ENCODE results near the gene VAV1. TPM values are rescaled to one million over a fixed set of nuclear protein-coding genes. Genes with fewer than 3 reads are reported as not detected.

Gene VAV1
- total and polyA plus RNA-seq, 2 of the 8 experiments (the other 6 are each of a cell fraction or from before 2014, with no cell fraction given): 0.21 to 0.22 TPM

- peaks cover 0 to 5% (median 0%) of the 10 kb centered on the region in 4 experiments; a peak in 1 of 8 replicates for H3K36me3 ChIP-seq (ENCODE audit: control insufficient read depth in 2 of 4, insufficient read depth in 4 of 4, low read length in 3 of 4)
- no peak for FAIRE-seq
- peaks cover 3% of the 10 kb centered on the region; the same call in 1 of the 2 replicates for H3K23me2 ChIP-seq (ENCODE audit: low read depth, low read length)
- no peak overlapping the region for H2AFZ ChIP-seq (ENCODE audit: low read length)
- no peaks in the 10 kb centered on the region for H3K79me2 ChIP-seq (ENCODE audit: control insufficient read depth in 1 of 2, insufficient read depth in 2 of 2, low read length in 2 of 2)
- H3K4me3 ChIP-seq (ENCODE audit: extremely low read depth in 1 of 4, insufficient read depth in 2 of 4, low read depth in 3 of 4, low read length in 4 of 4): no peak overlapping the region
- no peak overlapping the region for H2BK15ac ChIP-seq (ENCODE audit: low read length)
- ChIA-PET CTCF (ENCODE audit: partially characterized antibody) (interaction anchor here (0.6 to 3.3 kb wide), 15 partner anchors 8 to 655 kb away, joined by 3 to 9 read pairs (median 4); no protein-coding TSS in a partner anchor), POLR2A (ENCODE audit: partially characterized antibody) (interaction anchor here (0.6 to 6.1 kb wide), 7 partner anchors 9 to 34 kb away, joined by 3 to 32 read pairs (median 3); partner anchors contain the start of gene SH2D3A)
- TF ChIP-seq HDAC2 (IDR thresholded peaks at IDR 0.05; ENCODE audit: borderline replicate concordance in 1 of 2, low read depth in 2 of 2, low read length in 2 of 2) (0 out of 4 replicates have a peak, but pooled peaks of 1 of the 2 experiments have one; percentile 79), PHF8 (conservative IDR thresholded peaks at IDR 0.05; ENCODE audit: low read depth, low read length) (no peak), RAD21 (IDR thresholded peaks at IDR 0.05 in 1 of 2, conservative IDR thresholded peaks at IDR 0.05 in 1 of 2; ENCODE audit: low read depth in 2 of 2, low read length in 2 of 2) (peak; percentile 52 to 63), TCF12 (IDR thresholded peaks at IDR 0.05; ENCODE audit: low read depth, low read length) (0 out of 2 replicates have a peak, but pooled peaks have one; percentile 6), KDM1A (IDR thresholded peaks at IDR 0.05; ENCODE audit: borderline replicate concordance, low read length) (peak; percentile 99), RFX5 (IDR thresholded peaks at IDR 0.05; ENCODE audit: borderline replicate concordance, low read depth, low read length) (no peak)
- TF ChIP-seq, protein P1, sequence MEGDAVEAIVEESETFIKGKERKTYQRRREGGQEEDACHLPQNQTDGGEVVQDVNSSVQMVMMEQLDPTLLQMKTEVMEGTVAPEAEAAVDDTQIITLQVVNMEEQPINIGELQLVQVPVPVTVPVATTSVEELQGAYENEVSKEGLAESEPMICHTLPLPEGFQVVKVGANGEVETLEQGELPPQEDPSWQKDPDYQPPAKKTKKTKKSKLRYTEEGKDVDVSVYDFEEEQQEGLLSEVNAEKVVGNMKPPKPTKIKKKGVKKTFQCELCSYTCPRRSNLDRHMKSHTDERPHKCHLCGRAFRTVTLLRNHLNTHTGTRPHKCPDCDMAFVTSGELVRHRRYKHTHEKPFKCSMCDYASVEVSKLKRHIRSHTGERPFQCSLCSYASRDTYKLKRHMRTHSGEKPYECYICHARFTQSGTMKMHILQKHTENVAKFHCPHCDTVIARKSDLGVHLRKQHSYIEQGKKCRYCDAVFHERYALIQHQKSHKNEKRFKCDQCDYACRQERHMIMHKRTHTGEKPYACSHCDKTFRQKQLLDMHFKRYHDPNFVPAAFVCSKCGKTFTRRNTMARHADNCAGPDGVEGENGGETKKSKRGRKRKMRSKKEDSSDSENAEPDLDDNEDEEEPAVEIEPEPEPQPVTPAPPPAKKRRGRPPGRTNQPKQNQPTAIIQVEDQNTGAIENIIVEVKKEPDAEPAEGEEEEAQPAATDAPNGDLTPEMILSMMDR (IDR thresholded peaks at IDR 0.05; ENCODE audit: control extremely low read depth in 1 of 3, insufficient read depth in 1 of 3, low read depth in 1 of 3, low read length in 3 of 3): peak; percentile 67 to 86 (median 85)
- no peak overlapping the region for H4K5ac ChIP-seq (ENCODE audit: insufficient read length, low read depth, low read length)
- peaks cover 0 to 8% of the 10 kb centered on the region in 2 experiments for H4K20me1 ChIP-seq (replicated peaks in 1 of 2; ENCODE audit: control insufficient read depth in 1 of 2, insufficient read depth in 2 of 2, low read length in 2 of 2)
- DNase-seq (ENCODE audit: low read depth in 1 of 2, low spot score in 2 of 2): peak in 1 of 2 experiments; percentile 82
- no peak overlapping the region for H2AK5ac ChIP-seq (ENCODE audit: low read depth, low read length)
- WGBS, 2 experiments (ENCODE audit: extremely low coverage in 1 of 2, insufficient coverage in 1 of 2, insufficient read length in 1 of 2, insufficient replicate concordance in 2 of 2, low coverage in 1 of 2, low lambda C conversion rate in 2 of 2, missing lambda C conversion rate in 1 of 2): 80% methylated on average over 27 of the region's 29 CpGs; no CpG with 5 or more reads in 1 of the 2 experiments
- no peak overlapping the region; the same call in 1 of the 2 replicates for H4K8ac ChIP-seq (ENCODE audit: extremely low read depth, insufficient read depth, low read length)
- no peak overlapping the region for H2BK20ac ChIP-seq (ENCODE audit: low read length)
- H3K4ac ChIP-seq (replicated peaks; ENCODE audit: insufficient read length, low read depth, low read length): no peak overlapping the region
- no peak overlapping the region for H3K18ac ChIP-seq (ENCODE audit: extremely low read depth, low read length)
- no peaks in the 10 kb centered on the region for H3K9me3 ChIP-seq (ENCODE audit: insufficient read depth in 2 of 2, low read depth in 1 of 2, low read length in 1 of 2)
- no peak overlapping the region for H3K23ac ChIP-seq (ENCODE audit: insufficient read length)
- no peak overlapping the region for H2BK12ac ChIP-seq (ENCODE audit: low read depth, low read length)
- no peaks in the 10 kb centered on the region for H3K27me3 ChIP-seq (replicated peaks in 1 of 4; ENCODE audit: control insufficient read depth in 3 of 4, extremely low read depth in 1 of 4, insufficient read depth in 3 of 4, low read length in 3 of 4)
- H3K9ac ChIP-seq (replicated peaks in 1 of 4; ENCODE audit: extremely low read depth in 1 of 4, low read depth in 3 of 4, low read length in 3 of 4): no peak overlapping the region
- H3K14ac ChIP-seq (ENCODE audit: insufficient read length): no peak overlapping the region
- no peak overlapping the region for H3K56ac ChIP-seq (replicated peaks; ENCODE audit: insufficient read length, low read depth, low read length)
- no peak overlapping the region for H3K27ac ChIP-seq (ENCODE audit: low read depth, low read length)
- H2BK5ac ChIP-seq (ENCODE audit: low read depth, low read length): 0 out of 2 replicates have a peak overlapping the region, but pooled peaks have one; percentile 23
- no peaks in the 10 kb centered on the region; the same call in 1 of the 2 replicates for H3K79me1 ChIP-seq (ENCODE audit: low read depth, low read length)
- peaks cover 4 to 23% (median 16%) of the 10 kb centered on the region in 4 experiments for H3K4me1 ChIP-seq (replicated peaks in 1 of 4; ENCODE audit: control insufficient read depth in 3 of 4, insufficient read depth in 4 of 4, low read length in 3 of 4)
- H2BK120ac ChIP-seq (replicated peaks; ENCODE audit: low read depth, low read length): no peak overlapping the region
- no peak overlapping the region for H3K4me2 ChIP-seq (ENCODE audit: insufficient read depth in 1 of 2, low read depth in 2 of 2, low read length in 2 of 2)
- H4K91ac ChIP-seq (replicated peaks; ENCODE audit: insufficient read length, low read length): no peak overlapping the region
Measured at GRCh38 chr19:6733338-6734095, 39.0 kb upstream of the VAV1 start.

Data from H1 (cell line).